HG03139 (cell line): ENCODE results near the gene TMEM234.
A peak's percentile ranks its signal among the peaks of the same experiment; 100 is the strongest.

Experiments
- ATAC-seq: cut with Tn5 transposase; IDR thresholded peaks from one replicate; pipeline ENCODE4 v1.9.1; 2021; ENCODE audit not compliant: unreplicated experiment

TMEM234 gene

GRCh38 chr1:32180186-32181060 lies 41.7 kb downstream of the TMEM234 start:
- no peak for ATAC-seq

GRCh38 chr1:32179443-32180185 lies 42.5 kb downstream of the TMEM234 start, which contains the start of gene TXLNA:
TXLNA (plus strand) TSS chr1:32179675; CDS start chr1:32180346, 671 bp downstream.
- ATAC-seq: peak; percentile 85

- ATAC-seq: no peak
Measured at GRCh38 chr1:32179193-32179442, 43.0 kb downstream of the TMEM234 start.

GRCh38 chr1:32178380-32179192 lies 43.6 kb downstream of the TMEM234 start:
- ATAC-seq: no peak

GRCh38 chr1:32172621-32173245 lies 49.4 kb downstream of the TMEM234 start:
- no peak for ATAC-seq

- no peak for ATAC-seq
Measured at GRCh38 chr1:32170991-32171390, 51.2 kb downstream of the TMEM234 start.
